IMR-90 (cell line): Measurements from ENCODE around the gene RRP8. TPM values are rescaled to one million over a fixed set of nuclear protein-coding genes. Genes with fewer than 3 reads are reported as not detected.

Source experiments
- ATAC-seq: fragments of 200-7000 bp; cut with Tn5 transposase; 2 replicates; pipeline ENCODE4 v1.9.1; 2020; ENCODE audit warnings: low read depth, mild to moderate bottlenecking, moderate library complexity
- BruUV-seq: library from RNA; stranded (reverse); fragments of 400-500 nt; replicated peaks from 2 replicates; lab custom pipeline; 2021; lab: Mats Ljungman, UMichigan
- CTCF ChIA-PET: fragments of 300-600 bp; formaldehyde crosslinking; extraction: SDS; loops from one replicate; lab custom pipeline; 2021; ENCODE audit warnings: antibody characterized with exemption; lab: Yijun Ruan, JAX
- POLR2A ChIA-PET: fragments of 300-600 bp; sonication (Branson Sonifier 250); formaldehyde crosslinking; loops from one replicate; lab custom pipeline; 2022; ENCODE audit warnings: antibody characterized with exemption; ENCODE audit not compliant: unreplicated experiment; lab: Charles Lee
- DNase-seq: peaks from one replicate; pipeline ENCODE4 v3.0.0; 2013
- H2AFZ ChIP-seq: replicated peaks from 2 replicates; pipeline ENCODE3; 2013; ENCODE audit warnings: low read length, mild to moderate bottlenecking; ENCODE audit not compliant: poor library complexity
- H2AK5ac ChIP-seq: 2 replicates; pipeline ENCODE4 v1.6.1; 2013; ENCODE audit warnings: low read depth, low read length, inconsistent platforms
- H2AK9ac ChIP-seq: replicated peaks from 2 replicates; pipeline ENCODE3; 2013; ENCODE audit warnings: mild to moderate bottlenecking, low read depth, low read length, moderate library complexity; ENCODE audit not compliant: poor library complexity
- H2BK120ac ChIP-seq: 2 replicates; pipeline ENCODE4 v1.6.1; 2013; ENCODE audit warnings: low read depth, low read length, inconsistent platforms
- H2BK15ac ChIP-seq: 3 replicates; pipeline ENCODE4 v1.6.1; 2013; ENCODE audit warnings: low read depth, low read length, inconsistent platforms
- H2BK20ac ChIP-seq: 2 replicates; pipeline ENCODE4 v1.6.1; 2013; ENCODE audit warnings: low read depth, mild to moderate bottlenecking, inconsistent platforms, low read length, moderate library complexity
- H2BK5ac ChIP-seq: 2 replicates; pipeline ENCODE4 v1.6.1; 2013; ENCODE audit warnings: mild to moderate bottlenecking, low read depth, low read length, inconsistent platforms; ENCODE audit not compliant: poor library complexity, severe bottlenecking
- H3K14ac ChIP-seq: replicated peaks from 2 replicates; pipeline ENCODE4 v1.6.1; 2013; ENCODE audit warnings: low read depth, low read length, inconsistent platforms
- H3K18ac ChIP-seq: 2 replicates; pipeline ENCODE4 v1.6.1; 2013; ENCODE audit warnings: low read depth, low read length, control low read depth
- H3K23ac ChIP-seq: 2 replicates; pipeline ENCODE4 v1.6.1; 2013; ENCODE audit warnings: low read depth, low read length, inconsistent platforms
- H3K27ac ChIP-seq: 2 replicates; pipeline ENCODE4 v1.5.1; 2013; ENCODE audit warnings: mild to moderate bottlenecking, control low read depth, low read length; ENCODE audit not compliant: insufficient read depth
- H3K27me3 ChIP-seq: 2 replicates; pipeline ENCODE4 v1.6.1; 2013; ENCODE audit warnings: low read length; ENCODE audit not compliant: control insufficient read depth, insufficient read depth
- H3K36me3 ChIP-seq: 2 replicates; pipeline ENCODE4 v1.6.1; 2013; ENCODE audit warnings: low read length, mixed read lengths; ENCODE audit not compliant: control insufficient read depth, insufficient read depth
- H3K4ac ChIP-seq: 2 replicates; pipeline ENCODE4 v1.6.1; 2013; ENCODE audit warnings: low read depth, low read length, inconsistent platforms
- H3K4me1 ChIP-seq: 2 replicates; pipeline ENCODE4 v1.6.1; 2013; ENCODE audit warnings: low read length, mixed read lengths; ENCODE audit not compliant: control insufficient read depth, insufficient read depth
- H3K4me2 ChIP-seq: 2 replicates; pipeline ENCODE4 v1.6.1; 2013; ENCODE audit warnings: low read depth, mild to moderate bottlenecking, control low read depth, low read length, moderate library complexity
- H3K4me3 ChIP-seq: 2 replicates; pipeline ENCODE4 v1.5.1; 2013; ENCODE audit warnings: low read depth, mild to moderate bottlenecking, control low read depth, low read length, moderate library complexity; ENCODE audit not compliant: insufficient read depth
- H3K56ac ChIP-seq: 2 replicates; pipeline ENCODE4 v1.6.1; 2013; ENCODE audit warnings: low read length, inconsistent platforms; ENCODE audit not compliant: insufficient read depth; ENCODE audit errors: extremely low read depth
- H3K79me1 ChIP-seq, 2 experiments: 2 replicates each; pipeline ENCODE4 v1.6.1; 2013; ENCODE audit warnings: low read length in 2 of 2, inconsistent platforms in 1 of 2, low read depth in 1 of 2
- H3K9ac ChIP-seq: 2 replicates; pipeline ENCODE4 v1.6.1; 2013; ENCODE audit warnings: low read depth, low read length, control low read depth
- H3K9me1 ChIP-seq: 2 replicates; pipeline ENCODE4 v1.6.1; 2013; ENCODE audit warnings: low read length, inconsistent platforms; ENCODE audit not compliant: insufficient read depth
- H3K9me3 ChIP-seq: 2 replicates; pipeline ENCODE4 v1.6.1; 2013; ENCODE audit warnings: low read length; ENCODE audit not compliant: control insufficient read depth, insufficient read depth
- H4K20me1 ChIP-seq: 2 replicates; pipeline ENCODE4 v1.6.1; 2013; ENCODE audit warnings: low read length, inconsistent platforms; ENCODE audit not compliant: insufficient read depth
- H4K5ac ChIP-seq: 2 replicates; pipeline ENCODE4 v1.6.1; 2013; ENCODE audit warnings: mild to moderate bottlenecking, low read depth, low read length, control low read depth
- H4K8ac ChIP-seq, 2 experiments: 2 replicates each; pipeline ENCODE4 v1.6.1; 2013; ENCODE audit warnings: low read depth in 2 of 2, low read length in 2 of 2, control low read depth in 1 of 2, inconsistent platforms in 1 of 2
- H4K91ac ChIP-seq: 2 replicates; pipeline ENCODE4 v1.6.1; 2013; ENCODE audit warnings: low read depth, low read length, inconsistent platforms; ENCODE audit not compliant: insufficient read depth
- BHLHE40 ChIP-seq: fragments of 150-350 bp; IDR thresholded peaks from 2 replicates; pipeline ENCODE4 v1.6.1; 2016; ENCODE audit warnings: mild to moderate bottlenecking, low read depth, low read length
- CEBPB ChIP-seq: IDR thresholded peaks from 2 replicates; pipeline ENCODE4 v1.6.1; 2012; ENCODE audit warnings: low read depth, low read length, improper control_type of control experiment
- CHD1 ChIP-seq: IDR thresholded peaks from 2 replicates; pipeline ENCODE4 v1.6.1; 2012; ENCODE audit warnings: low read depth, low read length, improper control_type of control experiment
- MXI1 ChIP-seq: IDR thresholded peaks from 2 replicates; pipeline ENCODE4 v1.6.1; 2012; ENCODE audit warnings: low read depth, mild to moderate bottlenecking, low read length, moderate library complexity, borderline replicate concordance
- NFE2L2 ChIP-seq: fragments of 150-350 bp; IDR thresholded peaks from 2 replicates; pipeline ENCODE4 v1.6.1; 2016; ENCODE audit warnings: low read depth, mild to moderate bottlenecking, low read length
- RAD21 ChIP-seq: IDR thresholded peaks from 2 replicates; pipeline ENCODE4 v1.6.1; 2012; ENCODE audit warnings: low read length, improper control_type of control experiment
- WGBS, 2 experiments: methylation state at CpG; one replicate each; pipeline versions ENCODE4 v1.1.5 to v1.1.7; 2013; ENCODE audit warnings: missing lambda C conversion rate in 2 of 2; ENCODE audit not compliant: insufficient read length in 1 of 2; ENCODE audit errors: extremely low coverage in 2 of 2; 5-methylcytosine and 5-hydroxymethylcytosine counted together
- dilution Hi-C: fragments of 300-500 bp; cut with HindIII; formaldehyde crosslinking; loops from one replicate; pipeline ENCODE4 v1.14.3; 2018; ENCODE audit warnings: low sequenced_read_pairs; ENCODE audit not compliant: unreplicated experiment
- in situ Hi-C: fragments of 300-500 bp; cut with MboI; formaldehyde crosslinking; loops from 3 replicates; pipeline ENCODE4 v1.14.3; 2019; ENCODE audit warnings: low sequenced_read_pairs, inconsistent platforms, mixed read lengths
- intact Hi-C: fragments of 100-400 bp; cut with micrococcal nuclease; formaldehyde crosslinking; loops from 2 replicates; pipeline ENCODE4 v1.10.0; 2022
- polyA plus RNA-seq, 3 experiments: library from polyadenylated mRNA; depleted of rRNA; stranded (reverse); fragments of >200 nt; gene quantifications; 2 replicates each; pipeline ENCODE4 v1.2.3, GENCODE V29; 2012; ENCODE audit warnings: low replicate concordance in 1 of 3
- total RNA-seq: library from RNA; depleted of rRNA; stranded (reverse); fragments of >200 nt; gene quantifications from 2 replicates; pipeline ENCODE4 v1.2.3, GENCODE V29; 2012
- TF ChIP-seq, protein P1 (sequence below): fragments of 150-350 bp; IDR thresholded peaks from 2 replicates; pipeline ENCODE4 v1.6.1; 2016; ENCODE audit warnings: low read depth, mild to moderate bottlenecking, low read length, moderate library complexity, borderline replicate concordance
- TF ChIP-seq, protein P2 (sequence below): conservative IDR thresholded peaks from 2 replicates; pipeline ENCODE4 v1.5.1; 2012; ENCODE audit warnings: mild to moderate bottlenecking, low read depth, low read length, improper control_type of control experiment

RRP8 gene
- total and polyA plus RNA-seq, 2 of the 4 experiments (the other 2 are of a cell fraction): 10.8 to 11.5 TPM

DNA sequence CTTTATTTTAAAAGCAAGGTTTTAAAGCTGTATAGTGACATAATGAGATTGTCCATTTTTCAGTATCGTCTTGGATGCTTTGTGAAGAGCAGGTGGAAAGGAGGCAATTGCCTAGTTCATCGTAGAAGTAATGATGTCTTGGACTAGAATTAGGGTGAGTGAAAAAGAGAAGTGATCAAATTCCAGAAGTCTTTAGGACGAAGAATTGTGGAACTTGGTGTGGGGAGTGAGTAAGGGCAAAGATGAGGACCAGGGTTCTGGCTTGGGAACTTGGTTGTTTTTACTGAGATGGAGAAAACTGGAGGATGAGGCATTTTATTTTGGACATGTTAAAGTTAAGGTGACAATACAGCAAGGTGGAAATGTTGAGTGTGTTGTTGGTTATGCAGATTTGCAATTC lies 1.4 kb upstream of the RRP8 start (continued):
- TF ChIP-seq, protein P1, sequence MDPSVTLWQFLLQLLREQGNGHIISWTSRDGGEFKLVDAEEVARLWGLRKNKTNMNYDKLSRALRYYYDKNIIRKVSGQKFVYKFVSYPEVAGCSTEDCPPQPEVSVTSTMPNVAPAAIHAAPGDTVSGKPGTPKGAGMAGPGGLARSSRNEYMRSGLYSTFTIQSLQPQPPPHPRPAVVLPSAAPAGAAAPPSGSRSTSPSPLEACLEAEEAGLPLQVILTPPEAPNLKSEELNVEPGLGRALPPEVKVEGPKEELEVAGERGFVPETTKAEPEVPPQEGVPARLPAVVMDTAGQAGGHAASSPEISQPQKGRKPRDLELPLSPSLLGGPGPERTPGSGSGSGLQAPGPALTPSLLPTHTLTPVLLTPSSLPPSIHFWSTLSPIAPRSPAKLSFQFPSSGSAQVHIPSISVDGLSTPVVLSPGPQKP: no peak

DNA sequence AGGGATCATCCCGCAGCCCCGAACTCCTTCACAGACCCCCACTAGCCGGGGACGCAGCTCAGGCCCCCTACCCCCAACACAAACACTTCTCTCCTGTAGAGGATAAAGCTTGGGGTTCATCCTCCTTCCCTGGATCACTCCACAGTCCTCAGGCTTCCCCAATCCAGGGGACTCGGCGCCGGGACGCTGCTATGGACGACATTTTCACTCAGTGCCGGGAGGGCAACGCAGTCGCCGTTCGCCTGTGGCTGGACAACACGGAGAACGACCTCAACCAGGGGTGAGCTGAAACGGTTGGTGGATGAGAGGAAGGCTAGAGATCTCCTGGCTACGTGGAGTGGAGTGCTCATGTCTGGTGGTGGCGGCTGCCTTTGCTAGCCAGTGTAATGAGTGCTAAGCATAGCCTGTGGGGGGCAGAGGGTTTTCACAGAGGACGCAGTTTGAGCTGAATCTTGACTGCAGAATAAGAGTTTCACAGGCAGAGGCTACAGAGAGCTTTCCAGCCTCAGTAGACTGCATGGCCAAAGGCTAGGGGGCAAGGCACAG lies 738 bp upstream of the RRP8 start:
- Histone ChIP-seq H3K36me3 (peaks cover 39% of the 10 kb centered on the region), H3K18ac (peak overlapping the region; percentile 75), H2AFZ (peak overlapping the region; percentile 95), H3K4me1 (peaks cover 22% of the 10 kb centered on the region), H2AK9ac (peak overlapping the region; percentile 99), H3K4me3 (peak overlapping the region; percentile 90), H3K14ac (peak overlapping the region; percentile 95), H2BK20ac (0 out of 2 replicates have a peak overlapping the region, but pooled peaks have one; percentile 2), H3K56ac (peak overlapping the region; percentile 95), H3K9me1 (peaks cover 29% of the 10 kb centered on the region), H4K20me1 (peaks cover 8% of the 10 kb centered on the region; the same call in 1 of the 2 replicates), H4K5ac (peak overlapping the region; percentile 74), H3K4ac (peak overlapping the region; percentile 98), H4K91ac (peak overlapping the region; percentile 92), H3K4me2 (peak overlapping the region; percentile 92), H2BK15ac (peak overlapping the region; percentile 76; the same call in 2 of the 3 replicates), H3K23ac (peak overlapping the region; percentile 85), H4K8ac (peak overlapping the region; percentile 64 to 82), H3K27ac (peak overlapping the region; percentile 95), H3K27me3 (no peaks in the 10 kb centered on the region), H3K79me1 (peaks cover 24 to 74% of the 10 kb centered on the region in 2 experiments), H3K9ac (peak overlapping the region; percentile 97), H2BK5ac (peak overlapping the region; percentile 86), H3K9me3 (no peaks in the 10 kb centered on the region), H2AK5ac (peak overlapping the region; percentile 98), H2BK120ac (peak overlapping the region; percentile 66)
- peak; percentile 70 for DNase-seq
- BruUV-seq: TSS peak; percentile 37
- ChIA-PET CTCF (interaction anchor here (0.9 to 1.2 kb wide), 4 partner anchors 9 to 79 kb away, joined by 3 to 4 read pairs (median 3); partner anchors contain the start of gene MRPL17), POLR2A (interaction anchor here (0.6 to 1.4 kb wide), 3 partner anchors 10 to 79 kb away, joined by 3 to 4 read pairs (median 4); partner anchors contain the start of gene MRPL17)
- WGBS, 2 experiments: 0% methylated on average over 12 of the region's 20 CpGs; no CpG with 5 or more reads in 1 of the 2 experiments
- intact Hi-C loops (loop anchor here (1.0 to 5.0 kb wide), 3 partner anchors 122 to 225 kb away; partner anchors contain the start of genes ARFIP2 and TIMM10B), in situ Hi-C loops (no loop called here), dilution Hi-C loops (no loop called here)
- peak; percentile 27 for ATAC-seq
- no peak for TF ChIP-seq CHD1
- TF ChIP-seq NFE2L2: no peak
- no peak for TF ChIP-seq BHLHE40
- TF ChIP-seq MXI1: peak; percentile 55; the same call in 1 of the 2 replicates
- TF ChIP-seq RAD21: peak; percentile 47
- TF ChIP-seq, protein P2, sequence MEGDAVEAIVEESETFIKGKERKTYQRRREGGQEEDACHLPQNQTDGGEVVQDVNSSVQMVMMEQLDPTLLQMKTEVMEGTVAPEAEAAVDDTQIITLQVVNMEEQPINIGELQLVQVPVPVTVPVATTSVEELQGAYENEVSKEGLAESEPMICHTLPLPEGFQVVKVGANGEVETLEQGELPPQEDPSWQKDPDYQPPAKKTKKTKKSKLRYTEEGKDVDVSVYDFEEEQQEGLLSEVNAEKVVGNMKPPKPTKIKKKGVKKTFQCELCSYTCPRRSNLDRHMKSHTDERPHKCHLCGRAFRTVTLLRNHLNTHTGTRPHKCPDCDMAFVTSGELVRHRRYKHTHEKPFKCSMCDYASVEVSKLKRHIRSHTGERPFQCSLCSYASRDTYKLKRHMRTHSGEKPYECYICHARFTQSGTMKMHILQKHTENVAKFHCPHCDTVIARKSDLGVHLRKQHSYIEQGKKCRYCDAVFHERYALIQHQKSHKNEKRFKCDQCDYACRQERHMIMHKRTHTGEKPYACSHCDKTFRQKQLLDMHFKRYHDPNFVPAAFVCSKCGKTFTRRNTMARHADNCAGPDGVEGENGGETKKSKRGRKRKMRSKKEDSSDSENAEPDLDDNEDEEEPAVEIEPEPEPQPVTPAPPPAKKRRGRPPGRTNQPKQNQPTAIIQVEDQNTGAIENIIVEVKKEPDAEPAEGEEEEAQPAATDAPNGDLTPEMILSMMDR: peak; percentile 29
- no peak for TF ChIP-seq CEBPB
